Testis (tissue), 2 donors: ENCODE results near the gene PLA2G2C.

Experiments used
- POLR2A ChIP-seq: fragments of 450-650 bp; IDR thresholded peaks from one replicate; pipeline ENCODE4 v1.6.1; 2017; ENCODE audit warnings: antibody characterized with exemption, mild to moderate bottlenecking, moderate library complexity
- TF ChIP-seq, protein P1 (sequence below), 3 experiments: fragments of 450-650 bp in 2 of 3; fragments of 200-600 bp in 1 of 3; sonication (generic) in 1 of 3; IDR thresholded peaks; one replicate each; pipeline ENCODE4 v1.5.1; 2016 to 2019; ENCODE audit warnings: antibody characterized with exemption in 3 of 3, mild to moderate bottlenecking in 2 of 3, moderate library complexity in 1 of 3

DNA sequence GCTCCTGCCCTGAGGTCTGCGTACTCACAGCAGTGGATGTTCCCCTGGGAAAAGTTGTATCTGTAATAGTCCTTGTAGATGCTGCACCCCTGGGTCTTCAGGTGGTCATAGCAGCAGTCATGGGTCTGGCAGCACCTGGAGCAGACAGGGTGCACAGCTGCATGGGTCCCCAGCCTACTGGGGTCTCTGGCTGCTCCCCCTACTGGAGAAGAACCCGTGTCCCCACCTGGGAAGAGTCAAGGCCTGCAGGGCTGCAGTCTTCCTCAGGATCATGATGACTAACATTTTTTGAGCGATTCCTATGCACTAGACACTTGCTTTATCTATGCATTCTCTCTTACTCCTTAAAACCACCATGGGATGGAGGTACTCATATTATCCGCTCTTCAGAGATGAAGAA, 70.8 kb downstream of the PLA2G2C start:
- TF ChIP-seq, protein P1, sequence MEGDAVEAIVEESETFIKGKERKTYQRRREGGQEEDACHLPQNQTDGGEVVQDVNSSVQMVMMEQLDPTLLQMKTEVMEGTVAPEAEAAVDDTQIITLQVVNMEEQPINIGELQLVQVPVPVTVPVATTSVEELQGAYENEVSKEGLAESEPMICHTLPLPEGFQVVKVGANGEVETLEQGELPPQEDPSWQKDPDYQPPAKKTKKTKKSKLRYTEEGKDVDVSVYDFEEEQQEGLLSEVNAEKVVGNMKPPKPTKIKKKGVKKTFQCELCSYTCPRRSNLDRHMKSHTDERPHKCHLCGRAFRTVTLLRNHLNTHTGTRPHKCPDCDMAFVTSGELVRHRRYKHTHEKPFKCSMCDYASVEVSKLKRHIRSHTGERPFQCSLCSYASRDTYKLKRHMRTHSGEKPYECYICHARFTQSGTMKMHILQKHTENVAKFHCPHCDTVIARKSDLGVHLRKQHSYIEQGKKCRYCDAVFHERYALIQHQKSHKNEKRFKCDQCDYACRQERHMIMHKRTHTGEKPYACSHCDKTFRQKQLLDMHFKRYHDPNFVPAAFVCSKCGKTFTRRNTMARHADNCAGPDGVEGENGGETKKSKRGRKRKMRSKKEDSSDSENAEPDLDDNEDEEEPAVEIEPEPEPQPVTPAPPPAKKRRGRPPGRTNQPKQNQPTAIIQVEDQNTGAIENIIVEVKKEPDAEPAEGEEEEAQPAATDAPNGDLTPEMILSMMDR (IDR thresholded peaks at IDR 0.05): no peak
- TF ChIP-seq POLR2A: no peak
